Hair follicular keratinocyte (primary cell): ENCODE measurements around the gene ZNF184. TPM values are rescaled to one million over a fixed set of nuclear protein-coding genes. Genes with fewer than 3 reads are reported as not detected.

ENCODE experiments used
- total RNA-seq: library from RNA; depleted of rRNA; stranded (reverse); fragments of >200 nt; gene quantifications from 2 replicates; pipeline ENCODE4 v1.2.3, GENCODE V29; 2015

The ZNF184 gene
- 3.1 and 3.4 TPM in 2 replicates for total RNA-seq

DNA sequence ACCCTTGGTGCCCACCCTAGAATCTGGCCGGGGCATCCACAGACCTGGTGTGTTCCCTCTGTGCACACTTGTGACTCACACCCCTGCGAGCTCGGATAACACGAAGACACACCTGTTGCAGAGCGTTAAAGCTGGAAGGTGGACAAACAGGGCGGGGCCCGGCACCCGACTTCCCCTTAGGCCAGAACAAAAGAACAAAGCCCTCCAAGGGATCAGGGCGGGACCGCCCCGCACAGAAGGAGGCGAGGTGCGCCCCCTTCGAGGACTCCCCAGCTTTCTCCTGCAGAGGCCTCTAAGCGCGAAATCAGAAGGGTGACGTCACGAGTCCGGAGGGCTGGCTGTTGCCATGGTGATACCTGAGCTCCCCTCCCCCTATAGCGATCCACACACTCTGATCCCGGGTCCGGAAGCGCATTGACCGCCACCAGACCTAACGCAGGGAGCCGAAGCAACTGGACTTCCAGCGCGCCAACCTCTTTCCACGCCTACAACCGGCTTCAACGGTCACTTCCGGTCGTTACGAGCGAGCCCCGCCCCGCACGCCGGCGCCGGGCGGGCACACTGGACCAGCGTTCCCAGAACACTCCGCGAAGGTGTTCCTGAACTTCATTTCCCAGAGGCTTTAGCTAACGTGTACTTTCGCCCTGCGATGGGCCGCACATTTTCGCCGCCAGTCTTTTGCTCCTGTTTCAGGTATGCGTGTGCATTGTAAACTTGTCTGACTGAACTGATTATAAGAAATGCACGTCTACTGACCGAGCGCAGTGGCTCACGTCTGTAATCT, at the start of gene ZNF184:
ZNF184 (minus strand) TSS at position 489 of the 784 bp plus-strand sequence. CDS start 811 bp downstream, outside the sequence.

Other genes starting within 250 kb of the ZNF184 start
- 6.2 and 12.2 TPM in 2 replicates for gene PRSS16, start 225.4 kb downstream of the ZNF184 start, total RNA-seq
- gene POM121L2, start 160.8 kb downstream of the ZNF184 start, total RNA-seq, result not detected in 2 replicates
- gene ZNF391, start 84.3 kb downstream of the ZNF184 start, total RNA-seq, result 1.2 and 2.5 TPM in 2 replicates